GM12878 (cell line): ENCODE measurements around the gene CYSLTR2. TPM values are rescaled to one million over a fixed set of nuclear protein-coding genes. Genes with fewer than 3 reads are reported as not detected.

Experiments used
- ATAC-seq: fragments of 200-7000 bp; cut with Tn5 transposase; 3 replicates; pipeline ENCODE4 v1.9.1; 2020; ENCODE audit warnings: mild to moderate bottlenecking, moderate library complexity
- BruUV-seq: library from RNA; stranded (reverse); fragments of 400-500 nt; replicated peaks from 2 replicates; lab custom pipeline; 2021; lab: Mats Ljungman, UMichigan
- CTCF ChIA-PET: fragments of 300-600 bp; sonication (Branson Sonifier 250); formaldehyde crosslinking; extraction: SDS; loops from one replicate; lab custom pipeline; 2021; ENCODE audit warnings: inconsistent platforms; lab: Yijun Ruan, JAX
- POLR2A ChIA-PET: fragments of 350-600 bp; formaldehyde crosslinking; extraction: SDS; loops from one replicate; lab custom pipeline; 2021; ENCODE audit warnings: inconsistent platforms; lab: Charles Lee
- RAD21 ChIA-PET: fragments of 300-600 bp; sonication (Branson Sonifier 250); formaldehyde crosslinking; loops from one replicate; lab custom pipeline; 2023; ENCODE audit warnings: antibody characterized with exemption; ENCODE audit not compliant: unreplicated experiment; lab: Charles Lee
- SMC1A ChIA-PET: fragments of 300-600 bp; sonication (Branson Sonifier 250); formaldehyde crosslinking; loops from one replicate; lab custom pipeline; 2023; ENCODE audit not compliant: unreplicated experiment, uncharacterized antibody; lab: Charles Lee
- DNase-seq: peaks from one replicate; pipeline ENCODE4 v3.0.0-alpha.2; 2011; ENCODE audit warnings: low read depth, low spot score
- FAIRE-seq: peaks from 3 replicates; lab custom pipeline; 2011; peaks lifted over from hg19 to GRCh38; lab: Jason Lieb, UNC
- H2AFZ ChIP-seq: 2 replicates; pipeline ENCODE4 v1.6.0; 2011; ENCODE audit warnings: low read depth, low read length, control low read depth; ENCODE audit not compliant: control insufficient read depth
- H3K27ac ChIP-seq: 2 replicates; pipeline ENCODE4 v1.5.1; 2011; ENCODE audit warnings: control low read depth; ENCODE audit not compliant: control insufficient read depth, insufficient read depth
- H3K27me3 ChIP-seq, 2 experiments: replicated peaks in 1 of 2; 2 replicates each; pipeline versions ENCODE4 v1.6.0 to v1.6.1; 2011; ENCODE audit warnings: low read length in 1 of 2; ENCODE audit not compliant: control insufficient read depth in 2 of 2, insufficient read depth in 2 of 2
- H3K36me3 ChIP-seq, 2 experiments: 2 replicates each; pipeline ENCODE4 v1.5.1; 2011; ENCODE audit warnings: low read length in 1 of 2; ENCODE audit not compliant: control insufficient read depth in 2 of 2, insufficient read depth in 2 of 2
- H3K4me1 ChIP-seq: 2 replicates; pipeline ENCODE4 v1.6.1; 2011; ENCODE audit warnings: mild to moderate bottlenecking, low read length, moderate library complexity, mixed read lengths; ENCODE audit not compliant: control insufficient read depth, insufficient read depth
- H3K4me2 ChIP-seq: 2 replicates; pipeline ENCODE4 v1.6.0; 2011; ENCODE audit warnings: control low read depth; ENCODE audit not compliant: control insufficient read depth, insufficient read depth
- H3K4me3 ChIP-seq: fragments of 200-600 bp; sonication (generic); 2 replicates; pipeline ENCODE4 v1.5.1; 2016
- H3K79me2 ChIP-seq: 2 replicates; pipeline ENCODE4 v1.6.0; 2011; ENCODE audit warnings: low read length; ENCODE audit not compliant: control insufficient read depth, insufficient read depth
- H3K9ac ChIP-seq: 2 replicates; pipeline ENCODE4 v1.8.0; 2011; ENCODE audit warnings: low read length, control low read depth, mixed read lengths; ENCODE audit not compliant: control insufficient read depth, insufficient read depth
- H3K9me3 ChIP-seq: replicated peaks from 3 replicates; pipeline ENCODE4 v1.5.1; 2011; ENCODE audit warnings: mild to moderate bottlenecking, low read length; ENCODE audit not compliant: control insufficient read depth, insufficient read depth
- H4K20me1 ChIP-seq: 2 replicates; pipeline ENCODE4 v1.6.0; 2011; ENCODE audit not compliant: control insufficient read depth, insufficient read depth
- ATF7 ChIP-seq: fragments of 450-650 bp; IDR thresholded peaks from 2 replicates; pipeline ENCODE4 v1.6.1; 2016; ENCODE audit warnings: low read depth, mild to moderate bottlenecking
- BCL3 ChIP-seq: IDR thresholded peaks from 2 replicates; pipeline ENCODE4 v1.6.1; 2011; ENCODE audit warnings: borderline replicate concordance, low read depth, mild to moderate bottlenecking, moderate library complexity, low read length; ENCODE audit not compliant: insufficient read depth, poor library complexity, severe bottlenecking
- CEBPZ ChIP-seq: fragments of 150-350 bp; IDR thresholded peaks from 2 replicates; pipeline ENCODE4 v1.6.1; 2016; ENCODE audit warnings: low read depth, low read length
- CREM ChIP-seq: IDR thresholded peaks from 2 replicates; pipeline ENCODE4 v1.6.1; 2014; ENCODE audit warnings: antibody characterized with exemption, low read depth
- CTCF ChIP-seq, 3 experiments: IDR thresholded peaks in 2 of 3; conservative IDR thresholded peaks in 1 of 3; 2 replicates each; pipeline ENCODE4 v1.5.1; 2011; ENCODE audit warnings: low read depth in 3 of 3, low read length in 3 of 3, mild to moderate bottlenecking in 3 of 3, control low read depth in 2 of 3, moderate library complexity in 2 of 3, inconsistent platforms in 1 of 3, mixed read lengths in 1 of 3; ENCODE audit not compliant: control insufficient read depth in 2 of 3, insufficient read depth in 1 of 3; ENCODE audit errors: extremely low read depth in 1 of 3
- FOXK2 ChIP-seq: fragments of 450-650 bp; IDR thresholded peaks from 2 replicates; pipeline ENCODE4 v1.6.1; 2017; ENCODE audit warnings: mild to moderate bottlenecking, moderate library complexity
- MXI1 ChIP-seq: fragments of 150-350 bp; IDR thresholded peaks from 2 replicates; pipeline ENCODE4 v1.6.1; 2011; ENCODE audit warnings: low read depth, mild to moderate bottlenecking, inconsistent platforms, low read length, improper control_type of control experiment
- NFIC ChIP-seq: IDR thresholded peaks from 2 replicates; pipeline ENCODE4 v1.6.1; 2012; ENCODE audit warnings: low read depth, mild to moderate bottlenecking, inconsistent platforms, low read length, moderate library complexity
- RAD51 ChIP-seq: fragments of 450-650 bp; IDR thresholded peaks from 2 replicates; pipeline ENCODE4 v1.6.1; 2016; ENCODE audit warnings: moderate library complexity, mild to moderate bottlenecking, inconsistent platforms
- REST ChIP-seq: IDR thresholded peaks from 2 replicates; pipeline ENCODE4 v1.6.1; 2012; ENCODE audit warnings: mild to moderate bottlenecking, low read depth, low read length
- SMC3 ChIP-seq: IDR thresholded peaks from 2 replicates; pipeline ENCODE4 v1.6.1; 2011; ENCODE audit warnings: low read length, improper control_type of control experiment, borderline replicate concordance
- SREBF2 ChIP-seq: IDR thresholded peaks from 2 replicates; pipeline ENCODE4 v1.6.1; 2012; ENCODE audit warnings: mild to moderate bottlenecking, low read length
- STAT1 ChIP-seq: fragments of 450-650 bp; conservative IDR thresholded peaks from 2 replicates; pipeline ENCODE4 v1.6.1; 2014; ENCODE audit warnings: antibody characterized with exemption, mild to moderate bottlenecking
- STAT3 ChIP-seq: IDR thresholded peaks from 2 replicates; pipeline ENCODE4 v1.6.1; 2011; ENCODE audit warnings: low read depth, low read length, improper control_type of control experiment
- SUPT20H ChIP-seq: IDR thresholded peaks from 2 replicates; pipeline ENCODE4 v1.6.1; 2011; ENCODE audit warnings: low read depth, mild to moderate bottlenecking, low read length, moderate library complexity, borderline replicate concordance; ENCODE audit not compliant: control insufficient read depth
- WGBS: methylation state at CpG from one replicate; pipeline ENCODE4 v1.1.6; 2016; ENCODE audit warnings: low lambda C conversion rate; ENCODE audit not compliant: insufficient replicate concordance, insufficient coverage; ENCODE audit errors: missing lambda C conversion rate; 5-methylcytosine and 5-hydroxymethylcytosine counted together
- in situ Hi-C: fragments of 300-500 bp; cut with MboI; formaldehyde crosslinking; loops from 9 replicates; pipeline ENCODE4 v1.14.3; 2018; ENCODE audit warnings: mixed read lengths
- intact Hi-C: fragments of 100-400 bp; cut with micrococcal nuclease; formaldehyde crosslinking; loops from one replicate; pipeline ENCODE4 v1.14.2; 2022; ENCODE audit not compliant: unreplicated experiment
- polyA plus RNA-seq, 11 experiments: library from polyadenylated mRNA; depleted of rRNA in 4 of 11; unstranded in 6 of 11; stranded (reverse) in 5 of 11; fragments of >200 nt; fragmentation: Nextera tagmentation in 4 of 11; fragmentation: Illumina TruSeq in 1 of 11; extraction: Ambion mirVana in 4 of 11; extraction: Trizol in 1 of 11; gene quantifications; 1 replicate in 1 of 11; 2 replicates in 10 of 11; pipeline versions ENCODE4 v1.2.1 to v1.2.3, GENCODE V29; 2011 to 2016; ENCODE audit warnings: inconsistent platforms in 2 of 11, missing spikeins in 2 of 11, low read depth in 1 of 11
- total RNA-seq, 4 experiments: library from RNA; depleted of rRNA in 3 of 4; stranded (reverse); fragments of >200 nt in 3 of 4; fragmentation: Illumina TruSeq in 1 of 4; extraction: Trizol in 1 of 4; gene quantifications; 2 replicates each; pipeline versions ENCODE4 v1.2.1 to v1.2.3, GENCODE V29; 2013 to 2021

Gene CYSLTR2
- total and polyA plus RNA-seq, 10 of the 15 experiments (the other 5 are each of a cell fraction or from before 2014, with no cell fraction given), result 0.02 to 0.08 (median 0.03) TPM; not detected in 5

GRCh38 chr13:48708764-48709163 lies 55.0 kb downstream of the CYSLTR2 start:
- Histone ChIP-seq H2AFZ (no peak overlapping the region), H3K4me1 (no peaks in the 10 kb centered on the region), H3K4me2 (no peak overlapping the region), H3K9me3 (no peaks in the 10 kb centered on the region), H3K4me3 (no peak overlapping the region), H3K36me3 (no peaks in the 10 kb centered on the region), H3K27ac (no peak overlapping the region), H3K9ac (no peak overlapping the region), H3K27me3 (no peaks in the 10 kb centered on the region), H4K20me1 (no peaks in the 10 kb centered on the region), H3K79me2 (no peaks in the 10 kb centered on the region)
- no peak for DNase-seq
- intact Hi-C loops (no loop called here), in situ Hi-C loops (no loop called here)
- no peak for FAIRE-seq
- POLR2A ChIA-PET, result no interaction called here
- CTCF ChIA-PET, result interaction anchor here (1.3 kb wide), 1 partner anchor 374 kb away, joined by 4 read pairs; no protein-coding TSS in a partner anchor
- no TSS peak for BruUV-seq
- RAD21 ChIA-PET, result no interaction called here
- WGBS, result 80% methylated on average over 1 of the region's 1 CpG
- SMC1A ChIA-PET, result no interaction called here
- ATAC-seq, result no peak
- no peak for TF ChIP-seq STAT3
- TF ChIP-seq RAD51, result no peak
- TF ChIP-seq REST, result no peak
- TF ChIP-seq CREM, result no peak
- no peak for TF ChIP-seq FOXK2
- no peak for TF ChIP-seq STAT1
- no peak for TF ChIP-seq ATF7
- TF ChIP-seq MXI1, result no peak
- no peak for TF ChIP-seq SREBF2
- no peak for TF ChIP-seq NFIC
- no peak for TF ChIP-seq BCL3
- TF ChIP-seq SUPT20H, result no peak
- TF ChIP-seq CTCF (IDR thresholded peaks at IDR 0.05 in 2 of 3, conservative IDR thresholded peaks at IDR 0.05 in 1 of 3; ENCODE audit: control insufficient read depth in 2 of 3, extremely low read depth in 1 of 3, insufficient read depth in 1 of 3, low read depth in 3 of 3, low read length in 3 of 3), result no peak
- no peak for TF ChIP-seq SMC3
- TF ChIP-seq CEBPZ, result no peak
